HepG2 (cell line): Measurements from ENCODE around the gene CDK14. TPM values are rescaled to one million over a fixed set of nuclear protein-coding genes. Genes with fewer than 3 reads are reported as not detected.

Source experiments
- ATAC-seq: fragments of 200-7000 bp; cut with Tn5 transposase; 3 replicates; pipeline ENCODE4 v1.9.1; 2020; ENCODE audit warnings: mild to moderate bottlenecking, moderate library complexity
- BruUV-seq: library from RNA; stranded (reverse); fragments of 400-500 nt; replicated peaks from 2 replicates; lab custom pipeline; 2021; lab: Mats Ljungman, UMichigan
- CTCF ChIA-PET: fragments of 300-600 bp; formaldehyde crosslinking; extraction: SDS; loops from one replicate; lab custom pipeline; 2021; ENCODE audit warnings: low total read pairs, inconsistent platforms, low intra/inter-chr PET ratio; lab: Yijun Ruan, JAX
- POLR2A ChIA-PET: fragments of 350-600 bp; sonication (Branson Sonifier 250); formaldehyde crosslinking; loops from one replicate; lab custom pipeline; 2020; ENCODE audit warnings: antibody characterized with exemption, inconsistent platforms; lab: Yijun Ruan, JAX
- DNase-seq: peaks from one replicate; pipeline ENCODE4 v3.0.0-alpha.2; 2015; ENCODE audit warnings: low spot score
- FAIRE-seq: peaks from 3 replicates; lab custom pipeline; 2011; peaks lifted over from hg19 to GRCh38; lab: Jason Lieb, UNC
- H2AFZ ChIP-seq: one replicate; pipeline ENCODE4 v1.6.1; 2011; ENCODE audit warnings: low read length, inconsistent platforms
- H3K27ac ChIP-seq: fragments of 300-600 bp; 3 replicates; pipeline ENCODE4 v1.8.0; 2011; ENCODE audit warnings: mixed run types, mild to moderate bottlenecking, mixed read lengths, low read length, inconsistent platforms; ENCODE audit not compliant: insufficient read depth; ENCODE audit errors: extremely low read length
- H3K27me3 ChIP-seq, 2 experiments: fragments of 200-600 bp in 1 of 2; 2 replicates in 1 of 2; 3 replicates in 1 of 2; pipeline versions ENCODE4 v1.6.0 to v1.8.0; 2011; ENCODE audit warnings: low read length in 2 of 2, mild to moderate bottlenecking in 2 of 2, moderate library complexity in 2 of 2, inconsistent platforms in 1 of 2; ENCODE audit not compliant: insufficient read depth in 2 of 2, control insufficient read depth in 1 of 2
- H3K36me3 ChIP-seq, 2 experiments: fragments of 200-600 bp in 1 of 2; replicated peaks in 1 of 2; 2 replicates in 1 of 2; 3 replicates in 1 of 2; pipeline versions ENCODE4 v1.5.1 to v1.8.0; 2011; ENCODE audit warnings: low read length in 2 of 2, inconsistent platforms in 1 of 2; ENCODE audit not compliant: insufficient read depth in 2 of 2, control insufficient read depth in 1 of 2
- H3K4me1 ChIP-seq: 2 replicates; pipeline ENCODE4 v1.5.1; 2012; ENCODE audit warnings: low read length, inconsistent platforms; ENCODE audit not compliant: insufficient read depth
- H3K4me2 ChIP-seq: 2 replicates; pipeline ENCODE4 v1.6.0; 2011; ENCODE audit warnings: low read depth, low read length, inconsistent platforms
- H3K4me3 ChIP-seq, 3 experiments: fragments of 200-600 bp in 1 of 3; sonication (generic), shearing (Covaris generic) in 1 of 3; replicated peaks in 1 of 3; 2 replicates each; pipeline ENCODE4 v1.5.1; 2011 to 2016; ENCODE audit warnings: low read length in 3 of 3, inconsistent platforms in 2 of 3, low read depth in 2 of 3, mild to moderate bottlenecking in 2 of 3, control low read depth in 1 of 3, mixed read lengths in 1 of 3; ENCODE audit not compliant: insufficient read depth in 1 of 3
- H3K79me2 ChIP-seq: one replicate; pipeline ENCODE4 v1.6.1; 2011; ENCODE audit warnings: low read length, inconsistent platforms; ENCODE audit not compliant: insufficient read depth
- H3K9ac ChIP-seq: 2 replicates; pipeline ENCODE4 v1.6.0; 2011; ENCODE audit warnings: mild to moderate bottlenecking, low read depth, low read length, inconsistent platforms; ENCODE audit not compliant: insufficient read depth
- H3K9me3 ChIP-seq: 2 replicates; pipeline ENCODE4 v1.5.1; 2012; ENCODE audit warnings: mild to moderate bottlenecking, low read length
- H4K20me1 ChIP-seq: 2 replicates; pipeline ENCODE4 v1.6.0; 2011; ENCODE audit warnings: inconsistent platforms, mild to moderate bottlenecking, low read length, moderate library complexity; ENCODE audit not compliant: insufficient read depth
- EHMT2 ChIP-seq: fragments of 200-600 bp; sonication (generic); IDR thresholded peaks from 2 replicates; pipeline ENCODE4 v1.7.0; 2017; ENCODE audit warnings: antibody characterized with exemption, low read depth, low read length, borderline replicate concordance
- NFE2L2 ChIP-seq: fragments of 150-350 bp; IDR thresholded peaks from 2 replicates; pipeline ENCODE4 v1.6.1; 2014; ENCODE audit warnings: low read length
- POLR2AphosphoS2 ChIP-seq: IDR thresholded peaks from 2 replicates; pipeline ENCODE4 v1.6.1; 2011; ENCODE audit warnings: low read depth, low read length, improper control_type of control experiment
- RBAK ChIP-seq: sonication (generic); formaldehyde crosslinking; IDR thresholded peaks from 2 replicates; pipeline ENCODE4 v1.5.1; 2020; ENCODE audit warnings: mild to moderate bottlenecking, missing genetic modification reagents
- RCOR2 ChIP-seq: IDR thresholded peaks from 2 replicates; pipeline ENCODE4 v1.6.1; 2016; ENCODE audit warnings: missing biosample characterization, missing genetic modification reagents
- U2AF2 ChIP-seq: fragments of 200-400 bp; formaldehyde crosslinking; IDR thresholded peaks from 2 replicates; pipeline ENCODE4 v1.6.1; 2017; ENCODE audit warnings: low read depth, mild to moderate bottlenecking, low read length
- ZBTB8A ChIP-seq: sonication (generic); formaldehyde crosslinking; IDR thresholded peaks from 2 replicates; pipeline ENCODE4 v1.4.0; 2020; ENCODE audit warnings: mild to moderate bottlenecking, low read depth, missing genetic modification reagents, borderline replicate concordance
- ZIK1 ChIP-seq: sonication (generic); formaldehyde crosslinking; IDR thresholded peaks from 2 replicates; pipeline ENCODE4 v1.5.0; 2020; ENCODE audit warnings: mild to moderate bottlenecking, low read depth, missing genetic modification reagents, borderline replicate concordance
- ZNF24 ChIP-seq: fragments of 450-650 bp; IDR thresholded peaks from 2 replicates; pipeline ENCODE4 v1.6.1; 2017; ENCODE audit warnings: antibody characterized with exemption, mild to moderate bottlenecking
- ZNF326 ChIP-seq: sonication (generic); formaldehyde crosslinking; IDR thresholded peaks from 2 replicates; pipeline ENCODE4 v1.4.0; 2020; ENCODE audit warnings: missing genetic modification reagents, borderline replicate concordance
- ZNF382 ChIP-seq: sonication (generic); formaldehyde crosslinking; IDR thresholded peaks from 2 replicates; pipeline ENCODE4 v1.5.0; 2020; ENCODE audit warnings: missing genetic modification reagents, mild to moderate bottlenecking, borderline replicate concordance
- ZNF543 ChIP-seq: sonication (generic); formaldehyde crosslinking; IDR thresholded peaks from 2 replicates; pipeline ENCODE4 v1.4.0; 2020; ENCODE audit warnings: mild to moderate bottlenecking, missing genetic modification reagents
- ZNF564 ChIP-seq: sonication (generic); formaldehyde crosslinking; IDR thresholded peaks from 2 replicates; pipeline ENCODE4 v1.8.1; 2023; ENCODE audit warnings: mild to moderate bottlenecking, missing genetic modification reagents
- ZNF672 ChIP-seq: sonication (generic); formaldehyde crosslinking; IDR thresholded peaks from 2 replicates; pipeline ENCODE4 v1.8.1; 2022; ENCODE audit warnings: missing genetic modification reagents
- WGBS: methylation state at CpG from one replicate; pipeline ENCODE4 v1.1.6; 2017; ENCODE audit warnings: low lambda C conversion rate; 5-methylcytosine and 5-hydroxymethylcytosine counted together
- in situ Hi-C: cut with HindIII; loops from 2 replicates; pipeline ENCODE4 v1.10.0; 2017; ENCODE audit warnings: low pct_unique_long_range_greater_than_20kb; ENCODE audit not compliant: extremely low pct_ligation_motif_present
- intact Hi-C: fragments of 100-400 bp; cut with micrococcal nuclease; formaldehyde crosslinking; loops from one replicate; pipeline ENCODE4 v1.10.0; 2022; ENCODE audit not compliant: unreplicated experiment
- polyA plus RNA-seq, 8 experiments: library from polyadenylated mRNA; depleted of rRNA in 3 of 8; stranded (reverse) in 7 of 8; unstranded in 1 of 8; fragments of >200 nt; fragmentation: Illumina TruSeq in 4 of 8; extraction: Trizol in 4 of 8; gene quantifications; 2 replicates each; pipeline versions ENCODE4 v1.2.1 to v1.2.3, GENCODE V29; 2011 to 2016; ENCODE audit warnings: low read depth in 4 of 8, missing spikeins in 1 of 8, mixed read lengths in 1 of 8; ENCODE audit not compliant: insufficient read depth in 1 of 8
- total RNA-seq, 5 experiments: library from RNA; depleted of rRNA; stranded (reverse); fragments of >200 nt; fragmentation: Illumina TruSeq; extraction: Trizol; gene quantifications; 2 replicates each; pipeline ENCODE4 v1.2.3, GENCODE V29; 2016; ENCODE audit warnings: low read depth in 1 of 5
- TF ChIP-seq, protein P1 (sequence below): sonication (generic); formaldehyde crosslinking; IDR thresholded peaks from 2 replicates; pipeline ENCODE4 v1.5.1; 2020; ENCODE audit warnings: mild to moderate bottlenecking, missing genetic modification reagents
- TF ChIP-seq, protein P2 (sequence below): IDR thresholded peaks from 2 replicates; pipeline ENCODE4 v1.6.1; 2016; ENCODE audit warnings: mild to moderate bottlenecking, missing biosample characterization, missing genetic modification reagents
- TF ChIP-seq, protein P3 (sequence below): sonication (generic); IDR thresholded peaks from 2 replicates; pipeline ENCODE4 v1.6.1; 2016; ENCODE audit warnings: low read depth, borderline replicate concordance
- TF ChIP-seq, protein P4 (sequence below): sonication (generic); formaldehyde crosslinking; IDR thresholded peaks from 2 replicates; pipeline ENCODE4 v1.4.0; 2020; ENCODE audit warnings: missing genetic modification reagents

Gene CDK14
- total and polyA plus RNA-seq, 2 of the 13 experiments (the other 11 are each of a cell fraction or from before 2014, with no cell fraction given) = 0.26 to 0.71 TPM

DNA sequence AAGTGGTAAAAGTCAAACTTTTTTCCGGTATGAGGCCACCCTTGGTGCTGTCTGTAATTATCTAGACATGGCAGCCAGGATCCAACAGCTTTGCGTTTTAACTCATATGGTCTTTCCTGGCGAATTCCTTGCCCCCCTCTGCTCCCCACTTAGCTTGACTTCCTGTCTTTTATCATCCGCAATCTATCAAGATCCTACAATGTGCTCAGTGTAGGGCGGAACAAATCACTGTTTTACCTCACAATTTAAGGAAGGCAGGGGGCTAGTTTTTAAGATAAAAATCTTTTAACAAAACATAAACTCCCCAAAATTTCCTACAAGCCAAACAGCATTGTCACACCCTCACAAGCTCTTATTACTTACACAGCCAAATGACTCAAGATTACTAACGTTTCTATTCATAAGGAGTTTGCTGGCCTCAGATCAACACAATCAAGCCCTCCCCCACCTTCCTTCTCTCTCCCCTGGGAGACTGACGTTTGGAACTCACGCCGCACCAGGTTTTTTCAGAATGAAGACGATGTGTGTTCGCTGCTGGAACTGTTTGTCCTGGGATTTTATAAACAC, 1.3 kb upstream of the CDK14 start:
- no peak for FAIRE-seq
- Histone ChIP-seq H3K9me3 (no peaks in the 10 kb centered on the region), H3K4me3 (no peak overlapping the region), H3K4me1 (peaks cover 8% of the 10 kb centered on the region; the same call in 1 of the 2 replicates), H3K27me3 (peaks cover 2 to 20% of the 10 kb centered on the region in 2 experiments; a peak in 2 of 5 replicates), H4K20me1 (no peaks in the 10 kb centered on the region), H3K4me2 (no peak overlapping the region), H3K9ac (no peak overlapping the region), H3K36me3 (no peaks in the 10 kb centered on the region), H3K27ac (no peak overlapping the region), H3K79me2 (no peaks in the 10 kb centered on the region), H2AFZ (no peak overlapping the region)
- BruUV-seq = no TSS peak
- intact Hi-C loops (no loop called here), in situ Hi-C loops (loop anchor here (10.0 kb wide), 1 partner anchor 140 kb away; no protein-coding TSS in a partner anchor)
- DNase-seq = no peak
- CTCF ChIA-PET = no interaction called here
- ATAC-seq = no peak
- 76% methylated on average over 11 of the region's 11 CpGs for WGBS
- POLR2A ChIA-PET = interaction anchor here (0.5 kb wide), 1 partner anchor 377 kb away, joined by 3 read pairs; no protein-coding TSS in a partner anchor
- TF ChIP-seq, protein P1, sequence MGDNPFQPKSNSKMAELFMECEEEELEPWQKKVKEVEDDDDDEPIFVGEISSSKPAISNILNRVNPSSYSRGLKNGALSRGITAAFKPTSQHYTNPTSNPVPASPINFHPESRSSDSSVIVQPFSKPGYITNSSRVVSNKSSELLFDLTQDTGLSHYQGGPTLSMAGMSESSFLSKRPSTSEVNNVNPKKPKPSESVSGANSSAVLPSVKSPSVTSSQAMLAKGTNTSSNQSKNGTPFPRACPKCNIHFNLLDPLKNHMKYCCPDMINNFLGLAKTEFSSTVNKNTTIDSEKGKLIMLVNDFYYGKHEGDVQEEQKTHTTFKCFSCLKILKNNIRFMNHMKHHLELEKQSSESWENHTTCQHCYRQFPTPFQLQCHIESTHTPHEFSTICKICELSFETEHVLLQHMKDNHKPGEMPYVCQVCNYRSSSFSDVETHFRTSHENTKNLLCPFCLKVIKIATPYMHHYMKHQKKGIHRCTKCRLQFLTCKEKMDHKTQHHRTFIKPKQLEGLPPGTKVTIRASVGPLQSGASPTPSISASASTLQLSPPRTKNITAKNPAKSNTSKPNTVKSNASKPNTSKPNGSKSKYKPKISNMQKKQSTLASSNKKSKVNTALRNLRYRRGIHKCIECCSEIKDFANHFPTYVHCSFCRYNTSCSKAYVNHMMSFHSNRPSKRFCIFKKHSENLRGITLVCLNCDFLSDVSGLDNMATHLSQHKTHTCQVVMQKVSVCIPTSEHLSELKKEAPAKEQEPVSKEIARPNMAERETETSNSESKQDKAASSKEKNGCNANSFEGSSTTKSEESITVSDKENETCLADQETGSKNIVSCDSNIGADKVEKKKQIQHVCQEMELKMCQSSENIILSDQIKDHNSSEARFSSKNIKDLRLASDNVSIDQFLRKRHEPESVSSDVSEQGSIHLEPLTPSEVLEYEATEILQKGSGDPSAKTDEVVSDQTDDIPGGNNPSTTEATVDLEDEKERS (CRISPR knock-in tag) = no peak
- TF ChIP-seq NFE2L2 (no peak), ZBTB8A (no peak), ZNF382 (CRISPR knock-in tag) (no peak), ZNF672 (CRISPR knock-in tag) (no peak), EHMT2 (no peak), ZIK1 (no peak), POLR2AphosphoS2 (no peak), ZNF24 (no peak), U2AF2 (no peak), RBAK (no peak), ZNF543 (CRISPR knock-in tag) (no peak), RCOR2 (no peak), ZNF564 (no peak), ZNF326 (no peak)
- TF ChIP-seq, protein P2, sequence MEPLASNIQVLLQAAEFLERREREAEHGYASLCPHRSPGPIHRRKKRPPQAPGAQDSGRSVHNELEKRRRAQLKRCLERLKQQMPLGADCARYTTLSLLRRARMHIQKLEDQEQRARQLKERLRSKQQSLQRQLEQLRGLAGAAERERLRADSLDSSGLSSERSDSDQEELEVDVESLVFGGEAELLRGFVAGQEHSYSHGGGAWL = no peak
- TF ChIP-seq, protein P3, sequence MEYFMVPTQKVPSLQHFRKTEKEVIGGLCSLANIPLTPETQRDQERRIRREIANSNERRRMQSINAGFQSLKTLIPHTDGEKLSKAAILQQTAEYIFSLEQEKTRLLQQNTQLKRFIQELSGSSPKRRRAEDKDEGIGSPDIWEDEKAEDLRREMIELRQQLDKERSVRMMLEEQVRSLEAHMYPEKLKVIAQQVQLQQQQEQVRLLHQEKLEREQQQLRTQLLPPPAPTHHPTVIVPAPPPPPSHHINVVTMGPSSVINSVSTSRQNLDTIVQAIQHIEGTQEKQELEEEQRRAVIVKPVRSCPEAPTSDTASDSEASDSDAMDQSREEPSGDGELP = no peak
- TF ChIP-seq, protein P4, sequence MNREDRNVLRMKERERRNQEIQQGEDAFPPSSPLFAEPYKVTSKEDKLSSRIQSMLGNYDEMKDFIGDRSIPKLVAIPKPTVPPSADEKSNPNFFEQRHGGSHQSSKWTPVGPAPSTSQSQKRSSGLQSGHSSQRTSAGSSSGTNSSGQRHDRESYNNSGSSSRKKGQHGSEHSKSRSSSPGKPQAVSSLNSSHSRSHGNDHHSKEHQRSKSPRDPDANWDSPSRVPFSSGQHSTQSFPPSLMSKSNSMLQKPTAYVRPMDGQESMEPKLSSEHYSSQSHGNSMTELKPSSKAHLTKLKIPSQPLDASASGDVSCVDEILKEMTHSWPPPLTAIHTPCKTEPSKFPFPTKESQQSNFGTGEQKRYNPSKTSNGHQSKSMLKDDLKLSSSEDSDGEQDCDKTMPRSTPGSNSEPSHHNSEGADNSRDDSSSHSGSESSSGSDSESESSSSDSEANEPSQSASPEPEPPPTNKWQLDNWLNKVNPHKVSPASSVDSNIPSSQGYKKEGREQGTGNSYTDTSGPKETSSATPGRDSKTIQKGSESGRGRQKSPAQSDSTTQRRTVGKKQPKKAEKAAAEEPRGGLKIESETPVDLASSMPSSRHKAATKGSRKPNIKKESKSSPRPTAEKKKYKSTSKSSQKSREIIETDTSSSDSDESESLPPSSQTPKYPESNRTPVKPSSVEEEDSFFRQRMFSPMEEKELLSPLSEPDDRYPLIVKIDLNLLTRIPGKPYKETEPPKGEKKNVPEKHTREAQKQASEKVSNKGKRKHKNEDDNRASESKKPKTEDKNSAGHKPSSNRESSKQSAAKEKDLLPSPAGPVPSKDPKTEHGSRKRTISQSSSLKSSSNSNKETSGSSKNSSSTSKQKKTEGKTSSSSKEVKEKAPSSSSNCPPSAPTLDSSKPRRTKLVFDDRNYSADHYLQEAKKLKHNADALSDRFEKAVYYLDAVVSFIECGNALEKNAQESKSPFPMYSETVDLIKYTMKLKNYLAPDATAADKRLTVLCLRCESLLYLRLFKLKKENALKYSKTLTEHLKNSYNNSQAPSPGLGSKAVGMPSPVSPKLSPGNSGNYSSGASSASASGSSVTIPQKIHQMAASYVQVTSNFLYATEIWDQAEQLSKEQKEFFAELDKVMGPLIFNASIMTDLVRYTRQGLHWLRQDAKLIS (CRISPR knock-in tag) = no peak
